Measurements from ENCODE around the gene PRM2.

PRM2 gene

GRCh38 chr16:11283820-11284248, 7.6 kb upstream of the PRM2 start:
- TF ChIP-seq POLR2AphosphoS5 (IDR thresholded peaks at IDR 0.05; ENCODE audit: low read depth) (no peak), REST (IDR thresholded peaks at IDR 0.05; ENCODE audit: insufficient replicate concordance, low read depth) (peak; percentile 74)
- DNase-seq (ENCODE audit: low read depth in 1 of 2, low spot score in 1 of 2), result peak in 1 of 2 experiments; percentile 15
- Histone ChIP-seq H3K27me3 (ENCODE audit: insufficient read depth, poor library complexity, severe bottlenecking) (no peaks in the 10 kb centered on the region), H3K4me3 (replicated peaks; ENCODE audit: insufficient read depth, low read length) (no peak overlapping the region), H3K27ac (replicated peaks) (no peak overlapping the region)

- Histone ChIP-seq H3K4me3 (replicated peaks; ENCODE audit: insufficient read depth, low read length) (no peak within 1 kb of the TSS), H3K27ac (replicated peaks) (no peak within 1 kb of the TSS), H3K27me3 (ENCODE audit: insufficient read depth, poor library complexity, severe bottlenecking) (no peaks in the 10 kb centered on the region)
- DNase-seq (ENCODE audit: low read depth in 1 of 2, low spot score in 1 of 2), result no peak
- TF ChIP-seq CTCF (IDR thresholded peaks at IDR 0.05; ENCODE audit: insufficient read depth, low read length) (no peak), POLR2AphosphoS5 (IDR thresholded peaks at IDR 0.05; ENCODE audit: low read depth) (no peak), SPI1 (IDR thresholded peaks at IDR 0.05; ENCODE audit: borderline replicate concordance, low read depth) (no peak), REST (IDR thresholded peaks at IDR 0.05; ENCODE audit: insufficient replicate concordance, low read depth) (no peak), GABPA (IDR thresholded peaks at IDR 0.05; ENCODE audit: low read depth) (no peak)
Observed at GRCh38 chr16:11280616-11281522, 4.6 kb upstream of the PRM2 start, which contains the start of gene PRM1. PRM1 (minus strand) TSS chr16:11281330; CDS start chr16:11281238, 92 bp downstream.

- DNase-seq (ENCODE audit: low read depth in 1 of 2, low spot score in 1 of 2), result no peak
- TF ChIP-seq SPI1 (IDR thresholded peaks at IDR 0.05; ENCODE audit: borderline replicate concordance, low read depth) (peak; percentile 93), CTCF (IDR thresholded peaks at IDR 0.05; ENCODE audit: insufficient read depth, low read length) (no peak)
- no peaks in the 10 kb centered on the region for H3K27me3 ChIP-seq (ENCODE audit: insufficient read depth, poor library complexity, severe bottlenecking)
- no peak overlapping the region for H3K4me3 ChIP-seq (replicated peaks; ENCODE audit: insufficient read depth, low read length)
- peak overlapping the region; percentile 43 for H3K27ac ChIP-seq (replicated peaks)
Observed at GRCh38 chr16:11278681-11279628, 2.7 kb upstream of the PRM2 start.

All from HL-60 (cell line).